Loucy (cell line): ENCODE results near the gene BCKDHA.
A peak's percentile ranks its signal among the peaks of the same experiment; 100 is the strongest.

Source experiments
- H2AFZ ChIP-seq: fragments of 200-600 bp; sonication (generic); 2 replicates; pipeline ENCODE4 v1.6.0; 2016; ENCODE audit warnings: antibody characterized with exemption, mild to moderate bottlenecking, low read length, moderate library complexity
- H3F3A ChIP-seq: fragments of 200-600 bp; 2 replicates; pipeline ENCODE4 v1.6.0; 2016; ENCODE audit warnings: antibody characterized with exemption, low read depth, mild to moderate bottlenecking
- H3K27me3 ChIP-seq: fragments of 200-600 bp; sonication (generic); 2 replicates; pipeline ENCODE4 v1.6.1; 2014; ENCODE audit warnings: low read length, mild to moderate bottlenecking; ENCODE audit not compliant: insufficient read depth, poor library complexity, severe bottlenecking
- H3K36me3 ChIP-seq: fragments of 200-600 bp; sonication (generic); 2 replicates; pipeline ENCODE4 v1.6.1; 2016; ENCODE audit warnings: low read length; ENCODE audit not compliant: insufficient read depth
- H3K4me1 ChIP-seq: fragments of 200-600 bp; sonication (generic); 2 replicates; pipeline ENCODE4 v1.5.1; 2014; ENCODE audit warnings: low read length, mild to moderate bottlenecking; ENCODE audit not compliant: insufficient read depth, poor library complexity, severe bottlenecking
- H3K4me2 ChIP-seq: fragments of 200-600 bp; sonication (generic); 2 replicates; pipeline ENCODE4 v1.6.0; 2014; ENCODE audit warnings: antibody characterized with exemption, low read length, low read depth, mild to moderate bottlenecking; ENCODE audit not compliant: poor library complexity, severe bottlenecking
- H3K4me3 ChIP-seq: fragments of 200-600 bp; sonication (generic); 2 replicates; pipeline ENCODE4 v1.5.1; 2014; ENCODE audit warnings: low read length, mild to moderate bottlenecking, mixed read lengths; ENCODE audit not compliant: poor library complexity, severe bottlenecking
- H3K79me2 ChIP-seq: fragments of 200-600 bp; sonication (generic); 2 replicates; pipeline ENCODE4 v1.6.1; 2014; ENCODE audit warnings: low read length; ENCODE audit not compliant: insufficient read depth
- H3K9ac ChIP-seq: fragments of 200-600 bp; sonication (generic); 2 replicates; pipeline ENCODE4 v1.6.0; 2014; ENCODE audit warnings: mild to moderate bottlenecking, low read depth, low read length, moderate library complexity; ENCODE audit not compliant: poor library complexity, severe bottlenecking
- H3K9me2 ChIP-seq: fragments of 200-600 bp; sonication (generic); replicated peaks from 2 replicates; pipeline ENCODE4 v1.6.1; 2016; ENCODE audit warnings: low read depth, low read length, mixed read lengths
- H3K9me3 ChIP-seq: fragments of 200-600 bp; sonication (generic); 2 replicates; pipeline ENCODE4 v1.6.1; 2014; ENCODE audit warnings: mild to moderate bottlenecking, antibody characterized with exemption, low read length, low read depth; ENCODE audit not compliant: insufficient read depth
- H4K20me1 ChIP-seq: fragments of 200-600 bp; sonication (generic); 2 replicates; pipeline ENCODE4 v1.6.0; 2014; ENCODE audit warnings: antibody characterized with exemption, low read length, mild to moderate bottlenecking; ENCODE audit not compliant: insufficient read depth, poor library complexity, severe bottlenecking
- CTCF ChIP-seq: fragments of 200-600 bp; sonication (generic); conservative IDR thresholded peaks from 2 replicates; pipeline ENCODE4 v1.5.1; 2014; ENCODE audit warnings: mild to moderate bottlenecking, antibody characterized with exemption, low read length
- EZH2phosphoT487 ChIP-seq: fragments of 200-600 bp; IDR thresholded peaks from 2 replicates; pipeline ENCODE4 v1.6.1; 2018; ENCODE audit warnings: antibody characterized with exemption, mild to moderate bottlenecking, moderate library complexity, borderline replicate concordance

The BCKDHA gene

GRCh38 chr19:41352279-41352608, 45.4 kb upstream of the BCKDHA start:
- TF ChIP-seq EZH2phosphoT487 (no peak), CTCF (no peak)
- Histone ChIP-seq H3K9ac (peak overlapping the region; percentile 92), H3K4me2 (peak overlapping the region; percentile 100), H2AFZ (peak overlapping the region; percentile 64; the same call in 1 of the 2 replicates), H3K79me2 (peaks cover 66% of the 10 kb centered on the region), H3K36me3 (peaks cover 4% of the 10 kb centered on the region; the same call in 1 of the 2 replicates), H3K9me3 (no peaks in the 10 kb centered on the region), H3F3A (no peaks in the 10 kb centered on the region; the same call in 1 of the 2 replicates), H3K4me1 (peaks cover 42% of the 10 kb centered on the region), H3K9me2 (no peaks in the 10 kb centered on the region), H4K20me1 (peaks cover 35% of the 10 kb centered on the region), H3K4me3 (peak overlapping the region; percentile 92), H3K27me3 (no peaks in the 10 kb centered on the region)

- Histone ChIP-seq H3K27me3 (no peaks in the 10 kb centered on the region), H3K4me3 (peak overlapping the region; percentile 92), H3F3A (no peaks in the 10 kb centered on the region; the same call in 1 of the 2 replicates), H2AFZ (peak overlapping the region; percentile 64), H3K9ac (peak overlapping the region; percentile 92), H4K20me1 (peaks cover 35% of the 10 kb centered on the region), H3K36me3 (peaks cover 4% of the 10 kb centered on the region; the same call in 1 of the 2 replicates), H3K4me2 (peak overlapping the region; percentile 100), H3K4me1 (peaks cover 43% of the 10 kb centered on the region), H3K9me2 (no peaks in the 10 kb centered on the region), H3K9me3 (no peaks in the 10 kb centered on the region), H3K79me2 (peaks cover 65% of the 10 kb centered on the region)
- TF ChIP-seq CTCF: peak; percentile 75
- no peak for TF ChIP-seq EZH2phosphoT487
Observed at GRCh38 chr19:41352609-41353465, 44.8 kb upstream of the BCKDHA start.

GRCh38 chr19:41353466-41354342, 43.9 kb upstream of the BCKDHA start, which contains the start of gene TGFB1:
TSS of gene TGFB1 (minus strand) at chr19:41353922. CDS start at chr19:41353044, 878 bp downstream.
- no peaks in the 10 kb centered on the region for H3K9me3 ChIP-seq
- peak within 1 kb of the TSS; percentile 92 for H3K4me3 ChIP-seq
- peak within 1 kb of the TSS; percentile 100 for H3K4me2 ChIP-seq
- H3K27me3 ChIP-seq: no peaks in the 10 kb centered on the region
- no peaks in the 10 kb centered on the region for H3K9me2 ChIP-seq
- H4K20me1 ChIP-seq: peaks cover 35% of the 10 kb centered on the region
- TF ChIP-seq EZH2phosphoT487 (no peak), CTCF (peak; percentile 83)
- peak within 1 kb of the TSS; percentile 64 for H2AFZ ChIP-seq
- no peaks in the 10 kb centered on the region; the same call in 1 of the 2 replicates for H3F3A ChIP-seq
- H3K36me3 ChIP-seq: no peaks in the 10 kb centered on the region
- peak within 1 kb of the TSS; percentile 92 for H3K9ac ChIP-seq
- H3K79me2 ChIP-seq: peaks cover 58% of the 10 kb centered on the region
- peaks cover 51% of the 10 kb centered on the region for H3K4me1 ChIP-seq
